ENCODE results near the gene TAS2R50.

DNA sequence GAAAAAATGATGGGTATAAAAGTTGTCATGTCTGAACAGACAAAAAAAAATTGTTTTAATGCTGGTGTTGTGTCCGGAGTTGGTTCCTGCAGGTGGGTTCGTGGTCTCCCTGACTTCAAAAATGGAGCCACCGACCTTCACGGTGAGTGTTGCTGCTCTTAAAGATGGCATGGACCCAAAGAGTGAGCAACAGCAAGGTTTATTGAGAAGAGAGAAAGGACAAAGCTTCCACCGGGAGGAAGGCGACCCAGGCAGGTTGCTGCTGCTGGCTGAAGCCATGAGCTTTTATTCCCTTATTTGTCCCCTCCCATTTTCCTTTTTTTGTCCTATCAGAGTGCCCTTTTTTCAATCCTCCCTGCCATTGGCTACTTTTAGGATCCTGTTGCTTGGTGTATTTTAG lies 44.6 kb upstream of the TAS2R50 start, which contains the start of gene TAS2R31:
- TF ChIP-seq YY1 (IDR thresholded peaks at IDR 0.05) (no peak), CTCF (IDR thresholded peaks at IDR 0.05; ENCODE audit: low read depth, low read length, missing input control) (no peak), EGR1 (IDR thresholded peaks at IDR 0.05; ENCODE audit: low read depth in 2 of 2) (no peak), SP1 (IDR thresholded peaks at IDR 0.05) (no peak), GABPA (IDR thresholded peaks at IDR 0.05 in 1 of 2, conservative IDR thresholded peaks at IDR 0.05 in 1 of 2) (no peak), RAD21 (IDR thresholded peaks at IDR 0.05) (no peak), RXRA (IDR thresholded peaks at IDR 0.05) (no peak), ATF3 (IDR thresholded peaks at IDR 0.05) (no peak)
- TF ChIP-seq, protein P1, sequence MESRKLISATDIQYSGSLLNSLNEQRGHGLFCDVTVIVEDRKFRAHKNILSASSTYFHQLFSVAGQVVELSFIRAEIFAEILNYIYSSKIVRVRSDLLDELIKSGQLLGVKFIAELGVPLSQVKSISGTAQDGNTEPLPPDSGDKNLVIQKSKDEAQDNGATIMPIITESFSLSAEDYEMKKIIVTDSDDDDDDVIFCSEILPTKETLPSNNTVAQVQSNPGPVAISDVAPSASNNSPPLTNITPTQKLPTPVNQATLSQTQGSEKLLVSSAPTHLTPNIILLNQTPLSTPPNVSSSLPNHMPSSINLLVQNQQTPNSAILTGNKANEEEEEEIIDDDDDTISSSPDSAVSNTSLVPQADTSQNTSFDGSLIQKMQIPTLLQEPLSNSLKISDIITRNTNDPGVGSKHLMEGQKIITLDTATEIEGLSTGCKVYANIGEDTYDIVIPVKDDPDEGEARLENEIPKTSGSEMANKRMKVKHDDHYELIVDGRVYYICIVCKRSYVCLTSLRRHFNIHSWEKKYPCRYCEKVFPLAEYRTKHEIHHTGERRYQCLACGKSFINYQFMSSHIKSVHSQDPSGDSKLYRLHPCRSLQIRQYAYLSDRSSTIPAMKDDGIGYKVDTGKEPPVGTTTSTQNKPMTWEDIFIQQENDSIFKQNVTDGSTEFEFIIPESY (IDR thresholded peaks at IDR 0.05) = no peak
